Bone marrow (tissue), 2 donors: ENCODE data around the gene LAMC2.

ENCODE experiments used
- DNase-seq, 2 donors: peaks; one replicate each; lab custom pipeline; 2025; lab: John Stamatoyannopoulos, UW

Gene LAMC2

DNA sequence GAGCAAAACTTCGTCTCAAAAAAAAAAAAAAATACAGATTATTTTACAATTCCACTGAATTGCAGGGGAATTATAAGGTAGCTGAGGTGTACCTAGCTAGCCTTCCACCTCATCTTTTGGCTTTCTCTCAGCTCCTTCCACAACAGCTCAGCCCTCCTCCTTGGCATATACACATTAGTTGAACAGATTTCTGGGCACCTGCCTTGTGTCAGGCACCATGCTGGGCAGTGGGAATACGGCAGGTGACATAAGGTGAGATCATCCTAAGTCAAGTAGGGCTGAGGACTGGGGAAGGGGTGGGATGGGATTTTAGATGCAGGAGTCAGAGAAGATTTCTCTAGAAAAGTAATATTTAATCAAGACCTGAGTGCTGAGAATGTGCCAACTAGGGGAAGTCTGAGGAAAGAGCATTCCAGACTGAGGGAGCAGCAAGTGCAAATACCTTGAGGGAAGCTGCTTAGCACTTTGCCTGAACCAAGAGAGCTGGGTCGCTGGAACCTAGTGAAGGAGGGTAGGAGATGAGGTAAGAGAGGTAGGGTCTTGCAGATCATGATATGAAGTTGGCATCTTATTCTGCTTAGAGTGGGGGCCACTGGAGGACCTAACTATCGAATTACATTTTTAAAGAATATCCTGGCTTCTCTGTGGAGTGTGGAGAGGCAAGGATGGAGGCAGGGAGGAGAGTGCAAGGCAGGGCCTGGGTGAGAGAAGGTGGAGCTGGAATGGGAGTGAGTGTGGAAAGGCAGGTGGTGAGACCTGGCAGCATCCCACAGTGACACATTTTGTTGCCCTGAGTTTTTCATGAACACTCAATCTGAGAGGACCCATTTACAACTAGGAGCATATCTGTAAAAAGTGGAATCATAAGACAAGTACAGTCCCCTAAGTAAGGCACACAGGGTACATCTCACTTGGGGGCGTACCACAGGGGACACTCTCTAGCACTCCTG lies 28.2 kb downstream of the LAMC2 start:
- no peak for DNase-seq

DNA sequence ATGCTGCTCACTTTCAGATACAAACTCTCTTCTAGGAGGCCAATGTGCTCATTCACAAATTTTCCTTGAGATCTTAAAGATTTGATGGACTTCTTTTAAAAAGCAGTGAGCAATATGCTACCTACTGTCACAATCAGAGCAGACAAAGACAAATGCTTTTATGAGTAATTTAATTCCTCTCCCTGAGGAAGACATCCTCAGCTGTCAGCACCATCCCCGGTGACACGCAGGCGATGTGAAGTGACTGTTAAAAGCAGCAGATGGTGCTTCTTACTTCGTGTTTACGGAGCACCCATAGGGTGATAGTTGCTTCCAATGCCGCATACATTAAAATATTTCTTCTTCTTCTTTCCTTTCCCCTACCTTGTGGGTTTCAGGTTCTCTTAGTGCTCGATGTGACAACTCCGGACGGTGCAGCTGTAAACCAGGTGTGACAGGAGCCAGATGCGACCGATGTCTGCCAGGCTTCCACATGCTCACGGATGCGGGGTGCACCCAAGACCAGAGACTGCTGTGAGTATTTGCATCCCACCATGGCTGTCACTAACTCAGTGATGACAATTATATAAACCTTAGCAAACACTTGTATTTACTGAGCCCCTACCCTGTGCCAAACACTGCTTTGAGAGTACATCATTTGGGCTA lies 29.1 kb downstream of the LAMC2 start:
- DNase-seq: no peak

DNA sequence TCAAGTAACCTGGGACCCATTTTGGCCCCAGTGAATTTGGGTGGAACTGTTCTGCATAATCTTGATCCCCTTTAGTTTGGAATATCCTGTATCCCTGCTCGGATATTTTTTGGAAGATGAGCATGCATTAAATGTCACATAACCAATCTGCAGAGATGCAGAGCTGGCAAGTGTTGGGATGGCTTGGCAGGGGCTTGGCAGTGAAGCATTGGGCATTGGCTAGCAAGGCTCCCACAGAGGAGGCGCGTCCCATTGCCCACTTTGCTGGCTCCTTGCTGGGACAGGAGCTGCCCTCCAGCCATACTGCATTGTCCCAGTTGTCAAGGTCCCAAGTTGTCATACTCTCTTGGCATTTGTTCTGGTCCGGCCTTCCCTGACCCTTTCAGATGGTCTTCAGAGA lies 29.9 kb downstream of the LAMC2 start:
- no peak for DNase-seq

DNA sequence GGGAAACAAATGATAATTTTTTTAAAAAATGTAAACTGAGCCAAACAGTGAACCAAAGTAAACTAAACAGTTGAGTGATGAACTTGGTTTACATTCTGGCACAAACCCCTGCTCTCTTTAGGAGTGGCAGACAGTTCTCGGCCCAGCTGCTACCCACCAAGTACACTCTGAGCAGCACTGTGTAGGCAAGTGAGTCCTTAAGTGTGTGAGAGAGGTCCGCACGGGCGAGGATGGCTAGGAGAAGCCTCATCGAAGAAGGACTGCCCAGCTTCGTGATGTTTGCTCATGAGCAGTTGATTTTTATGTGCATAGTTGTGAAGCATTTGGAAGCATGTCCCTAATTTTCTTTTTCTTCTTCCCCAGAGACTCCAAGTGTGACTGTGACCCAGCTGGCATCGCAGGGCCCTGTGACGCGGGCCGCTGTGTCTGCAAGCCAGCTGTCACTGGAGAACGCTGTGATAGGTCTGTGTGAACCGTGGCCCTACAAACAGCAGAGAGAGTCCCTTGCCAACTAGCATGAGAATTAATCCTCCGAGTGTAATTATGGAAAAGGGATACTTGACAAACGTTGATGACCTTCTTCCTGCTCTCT lies 32.1 kb downstream of the LAMC2 start:
- DNase-seq: no peak

DNA sequence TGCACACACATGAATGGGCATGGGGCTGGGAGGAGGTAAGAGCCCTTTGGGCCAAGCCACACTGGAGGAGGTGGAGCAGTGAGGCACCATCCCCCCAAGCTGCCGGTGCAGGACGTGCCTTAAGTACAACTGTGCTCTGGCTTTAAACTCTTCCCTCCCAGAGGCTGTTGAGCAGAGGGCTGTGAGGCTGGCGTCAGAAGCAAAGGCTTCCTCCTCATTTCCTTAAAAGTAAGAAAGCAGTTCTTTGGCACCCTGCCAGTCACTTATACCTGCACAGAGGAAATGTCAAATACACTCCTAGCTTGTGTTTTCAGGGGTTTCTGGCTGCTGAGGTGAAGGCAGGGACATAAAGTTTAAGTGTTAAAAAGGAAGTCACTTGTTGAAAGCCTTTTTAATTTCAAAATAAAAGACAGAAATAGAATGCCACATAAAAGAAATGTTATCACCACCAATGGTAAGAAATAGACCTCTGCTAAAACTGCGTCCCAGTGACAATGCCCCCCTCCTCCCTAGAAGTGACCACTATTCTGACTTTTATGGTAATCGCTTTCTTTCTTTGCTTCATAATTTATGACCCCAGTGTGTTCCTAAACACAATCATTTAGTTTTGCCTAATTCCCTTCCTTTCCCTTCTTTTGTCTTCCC lies 33.0 kb downstream of the LAMC2 start:
- DNase-seq: no peak

DNA sequence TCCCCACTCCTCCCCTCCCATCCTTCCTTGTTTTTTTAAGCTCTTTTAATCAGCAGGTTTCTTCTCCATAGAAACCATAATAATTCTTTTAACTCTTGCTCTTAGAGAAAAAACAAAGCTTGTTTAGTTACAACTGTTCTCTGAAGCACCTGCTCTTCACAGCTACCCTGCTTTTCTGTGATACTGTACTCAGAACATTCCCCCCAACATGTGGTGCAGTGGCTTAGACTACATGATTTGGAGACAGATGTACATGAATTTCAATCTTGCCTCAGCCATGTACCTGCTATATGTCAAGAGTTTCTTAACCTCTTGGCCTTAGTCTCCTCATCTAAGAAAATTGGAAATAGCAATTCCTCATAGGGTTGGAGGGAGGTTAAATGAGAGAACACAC lies 33.5 kb downstream of the LAMC2 start:
- no peak for DNase-seq

DNA sequence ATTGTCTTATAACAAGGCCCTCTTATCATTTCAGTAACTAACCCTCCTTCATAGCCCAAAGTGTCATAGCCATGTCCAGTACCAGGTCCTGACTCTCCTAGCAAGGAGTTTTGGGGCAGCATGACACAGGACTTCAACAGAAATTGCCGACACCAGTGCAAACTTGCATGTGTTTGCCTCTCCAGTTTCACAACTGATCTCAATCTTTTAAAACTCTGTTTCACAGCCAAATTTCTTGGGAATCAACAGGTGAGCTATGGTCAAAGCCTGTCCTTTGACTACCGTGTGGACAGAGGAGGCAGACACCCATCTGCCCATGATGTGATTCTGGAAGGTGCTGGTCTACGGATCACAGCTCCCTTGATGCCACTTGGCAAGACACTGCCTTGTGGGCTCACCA lies 36.8 kb downstream of the LAMC2 start:
- DNase-seq: no peak

DNA sequence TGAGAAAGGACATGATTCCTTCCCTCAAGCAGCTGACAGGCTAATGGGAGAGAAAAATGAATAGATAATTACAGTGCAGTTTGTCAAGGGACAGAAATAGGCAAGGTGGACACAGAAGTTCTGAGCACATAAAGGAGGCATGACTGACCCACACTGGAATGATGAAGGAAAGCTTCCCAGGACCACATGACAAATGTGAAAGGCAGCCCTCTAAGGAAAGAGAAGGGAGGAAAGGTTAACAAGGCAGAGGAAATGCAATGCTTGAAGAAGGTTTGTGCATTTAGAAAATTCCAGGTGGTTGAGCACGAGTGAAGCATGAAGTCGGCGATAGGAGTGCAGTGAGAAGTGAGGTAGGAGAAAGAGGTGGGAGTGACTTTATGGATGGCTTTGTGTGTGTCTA lies 37.4 kb downstream of the LAMC2 start:
- no peak for DNase-seq

DNA sequence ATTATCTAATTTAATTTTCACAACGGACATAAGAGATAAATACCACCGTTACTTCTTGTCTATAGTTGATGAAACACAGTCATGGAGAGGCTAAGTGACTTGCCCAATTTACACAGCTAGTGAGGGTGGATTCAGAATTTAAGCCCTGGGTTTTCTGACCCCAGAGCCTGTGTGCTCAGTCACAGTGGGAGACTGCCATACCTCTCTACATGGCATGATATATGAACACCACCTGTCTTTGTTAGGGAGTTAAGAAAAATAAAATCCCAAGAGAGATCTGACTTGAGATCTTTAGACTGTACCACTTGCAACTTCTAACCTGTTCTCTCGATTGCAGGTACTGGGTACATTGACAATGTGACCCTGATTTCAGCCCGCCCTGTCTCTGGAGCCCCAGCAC lies 40.3 kb downstream of the LAMC2 start:
- DNase-seq: no peak

DNA sequence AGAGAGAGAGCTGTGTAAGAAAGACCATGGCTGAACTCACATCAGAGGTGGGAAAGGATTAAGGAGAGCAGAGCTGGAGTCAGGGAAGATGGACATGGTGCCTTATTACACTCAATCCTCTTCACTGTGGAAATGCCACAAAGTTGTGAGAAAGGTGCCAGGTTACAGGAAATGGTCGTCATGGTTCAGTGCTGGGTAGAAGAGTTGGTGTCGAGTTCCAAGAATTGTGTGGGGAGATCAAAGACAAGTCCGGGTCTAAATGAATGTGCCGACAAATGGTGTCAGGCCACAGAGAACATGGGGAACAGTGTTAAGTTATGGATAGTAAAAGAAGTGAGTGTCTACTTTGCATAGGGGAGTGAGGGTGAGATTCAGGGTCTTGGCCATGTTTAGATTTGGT lies 40.9 kb downstream of the LAMC2 start:
- DNase-seq: no peak

DNA sequence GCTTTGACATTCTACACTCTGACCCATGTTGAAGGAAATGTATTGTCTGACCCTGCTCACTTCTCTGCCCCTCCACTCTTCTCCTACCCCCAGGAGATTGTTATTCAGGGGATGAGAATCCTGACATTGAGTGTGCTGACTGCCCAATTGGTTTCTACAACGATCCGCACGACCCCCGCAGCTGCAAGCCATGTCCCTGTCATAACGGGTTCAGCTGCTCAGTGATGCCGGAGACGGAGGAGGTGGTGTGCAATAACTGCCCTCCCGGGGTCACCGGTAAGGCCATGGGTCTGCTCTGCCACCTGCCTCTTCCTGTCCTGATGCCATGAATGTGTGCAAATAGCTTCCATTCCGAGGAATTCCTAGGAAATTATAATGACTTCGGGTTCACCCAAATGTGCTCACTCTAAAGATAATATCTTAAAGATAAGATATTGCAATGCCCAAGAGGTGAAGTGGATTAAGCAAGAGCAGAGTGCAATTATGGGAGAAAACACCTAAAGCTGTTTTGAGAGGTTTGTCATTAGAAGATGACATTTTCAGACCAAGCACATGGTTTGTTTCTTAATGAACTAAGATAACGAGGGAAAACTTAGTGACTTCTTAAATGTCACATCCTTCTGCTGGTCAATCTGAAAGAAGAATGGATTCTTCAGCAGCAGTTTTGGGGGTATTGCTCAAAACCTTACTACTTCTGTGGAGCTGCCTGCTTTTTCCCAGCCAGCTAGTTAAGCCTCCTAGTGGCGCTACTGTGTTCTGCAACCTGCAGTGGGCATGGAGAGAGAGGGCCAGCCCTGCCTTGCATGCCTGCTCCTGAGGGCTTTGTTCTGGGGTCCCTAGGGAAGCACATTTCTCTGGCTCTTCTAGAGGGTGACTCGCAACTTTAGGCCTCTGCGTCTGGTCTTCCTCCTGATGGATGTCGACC lies 41.6 kb downstream of the LAMC2 start:
- DNase-seq: no peak

DNA sequence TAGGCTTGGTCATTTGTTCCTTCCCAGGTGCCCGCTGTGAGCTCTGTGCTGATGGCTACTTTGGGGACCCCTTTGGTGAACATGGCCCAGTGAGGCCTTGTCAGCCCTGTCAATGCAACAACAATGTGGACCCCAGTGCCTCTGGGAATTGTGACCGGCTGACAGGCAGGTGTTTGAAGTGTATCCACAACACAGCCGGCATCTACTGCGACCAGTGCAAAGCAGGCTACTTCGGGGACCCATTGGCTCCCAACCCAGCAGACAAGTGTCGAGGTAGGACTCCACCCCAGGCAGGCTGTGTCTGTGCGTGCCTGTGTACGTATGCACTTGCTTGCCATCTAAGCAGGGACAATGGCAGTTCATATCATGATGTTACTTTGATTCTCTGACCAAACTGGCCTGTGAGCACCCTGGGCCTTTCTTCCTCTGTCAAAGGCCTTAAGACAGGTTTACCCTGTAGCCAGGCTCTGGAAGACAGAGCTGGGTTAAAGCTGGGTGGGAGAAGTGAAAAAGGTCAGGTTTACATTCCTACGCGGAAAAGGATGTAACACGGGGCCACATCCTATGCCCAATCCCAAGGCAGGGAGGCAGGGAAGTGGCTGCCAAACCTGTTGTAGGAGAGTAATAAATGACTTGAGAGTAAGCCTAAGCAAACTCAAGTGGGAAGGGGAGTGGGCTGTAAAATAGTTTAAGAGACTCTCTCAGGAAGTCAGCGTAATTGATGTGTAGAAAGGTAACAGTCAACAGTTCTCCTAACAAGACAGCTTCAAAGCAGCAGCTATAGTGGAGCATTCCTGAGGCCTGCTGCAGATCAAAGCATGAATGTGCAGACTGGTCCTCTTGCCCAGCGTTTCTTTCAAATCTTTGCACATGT lies 42.5 kb downstream of the LAMC2 start:
- no peak for DNase-seq

DNA sequence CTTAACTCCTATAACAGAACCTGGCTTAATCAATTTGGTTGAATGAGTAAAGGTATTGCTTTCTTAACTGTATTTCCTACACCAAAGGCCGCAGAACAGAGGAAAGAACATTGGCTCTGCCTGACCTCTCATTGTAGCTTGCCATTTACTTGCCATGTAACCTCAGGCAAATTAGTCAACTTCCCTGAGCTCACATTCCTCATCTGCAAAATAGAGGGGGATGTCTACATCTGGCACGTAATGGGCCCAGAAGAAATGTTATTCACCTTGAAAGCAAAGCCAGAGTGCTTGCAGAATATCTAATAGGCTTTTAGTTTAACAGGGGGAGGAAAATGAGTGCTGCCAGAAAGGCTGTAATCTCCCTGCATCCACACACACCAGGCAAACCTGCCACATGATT lies 44.3 kb downstream of the LAMC2 start:
- no peak for DNase-seq

DNA sequence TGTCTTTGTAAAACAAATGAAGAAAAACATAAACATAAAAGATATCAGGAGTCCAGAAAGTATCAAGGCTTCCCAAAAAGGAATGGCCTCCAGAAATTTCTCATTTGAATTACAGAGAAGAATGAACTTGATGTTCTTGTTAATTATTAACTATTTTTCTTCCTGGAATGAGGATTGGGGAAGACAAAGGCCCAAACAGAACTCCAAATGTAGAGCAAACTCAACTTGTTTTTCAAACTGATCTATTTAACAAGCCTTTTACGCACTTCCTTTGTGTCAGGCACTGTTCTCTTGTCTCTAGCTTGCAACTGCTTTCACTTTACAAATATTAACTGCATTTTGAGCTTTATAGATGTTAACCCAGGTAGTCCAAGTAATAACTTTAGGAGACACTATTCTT lies 45.5 kb downstream of the LAMC2 start:
- no peak for DNase-seq

DNA sequence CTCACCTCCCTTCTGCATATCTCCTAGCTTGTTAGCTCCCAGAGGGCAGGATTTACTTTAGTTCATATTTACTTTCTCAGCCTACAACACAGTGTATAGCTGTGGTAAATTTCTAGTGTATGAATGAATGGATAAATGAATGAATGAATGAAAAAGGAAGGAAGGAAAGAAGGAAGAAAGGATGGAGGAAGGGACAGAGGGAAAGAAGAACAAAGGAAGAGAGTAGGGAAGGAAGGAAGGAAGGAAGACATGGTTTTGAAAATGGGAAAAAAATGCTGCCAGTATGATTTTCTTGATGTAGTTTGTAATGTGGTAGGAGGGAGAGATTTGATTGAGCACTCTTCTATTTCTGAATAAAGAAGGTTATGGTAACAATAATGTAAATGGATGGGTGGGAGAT lies 47.0 kb downstream of the LAMC2 start:
- no peak for DNase-seq

DNA sequence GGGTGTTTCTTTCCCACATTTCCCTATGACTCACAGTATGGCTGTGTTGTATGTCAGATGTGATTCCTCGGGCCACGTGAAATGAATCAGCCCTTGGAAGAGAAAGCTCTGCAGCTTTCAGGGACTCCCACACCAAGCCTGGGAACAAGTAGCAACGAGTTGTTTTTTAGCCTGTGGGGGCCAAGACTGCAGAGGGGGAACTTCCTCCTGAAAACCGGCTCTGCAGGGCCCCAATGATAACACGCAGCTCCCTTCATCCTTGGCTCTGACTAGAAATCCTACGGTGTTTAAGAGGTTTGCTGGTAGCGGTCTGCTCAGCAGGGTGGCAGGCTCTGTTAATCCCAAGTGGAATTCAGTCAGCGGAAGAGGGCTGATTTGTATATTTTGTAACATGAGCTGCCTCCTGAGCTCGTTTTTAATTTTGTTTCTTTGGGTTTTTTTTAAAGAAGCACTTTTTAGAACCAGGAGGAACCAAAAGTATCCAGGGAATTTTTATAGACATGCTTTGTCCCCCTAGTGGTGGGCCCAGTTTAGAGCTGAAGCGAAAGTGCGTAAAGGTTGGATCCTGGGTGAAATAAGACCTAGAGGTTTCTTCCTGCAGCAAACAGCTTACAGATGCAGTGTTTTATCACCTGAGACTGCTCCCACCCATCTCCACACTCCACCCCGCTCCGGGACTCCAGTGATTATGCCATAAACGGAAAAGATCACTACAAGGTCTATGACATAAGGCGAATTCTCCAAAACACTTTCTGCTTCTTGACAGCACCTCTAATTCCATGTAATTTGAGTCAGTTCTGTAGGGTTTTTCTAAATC lies 48.8 kb downstream of the LAMC2 start:
- DNase-seq: no peak

DNA sequence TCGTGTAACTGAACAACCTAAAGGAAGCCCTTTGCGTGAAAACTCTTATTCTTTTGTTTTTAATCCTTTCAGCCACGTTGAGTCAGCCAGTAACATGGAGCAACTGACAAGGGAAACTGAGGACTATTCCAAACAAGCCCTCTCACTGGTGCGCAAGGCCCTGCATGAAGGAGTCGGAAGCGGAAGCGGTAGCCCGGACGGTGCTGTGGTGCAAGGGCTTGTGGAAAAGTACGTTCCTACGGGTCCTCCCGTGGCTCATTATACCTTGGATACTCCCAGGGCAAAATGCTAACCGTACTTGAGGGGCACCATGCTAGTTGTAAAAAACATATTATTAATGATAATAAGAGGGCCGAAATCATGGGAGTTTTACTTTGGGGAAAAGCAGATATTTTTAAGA lies 49.4 kb downstream of the LAMC2 start:
- DNase-seq: no peak

DNA sequence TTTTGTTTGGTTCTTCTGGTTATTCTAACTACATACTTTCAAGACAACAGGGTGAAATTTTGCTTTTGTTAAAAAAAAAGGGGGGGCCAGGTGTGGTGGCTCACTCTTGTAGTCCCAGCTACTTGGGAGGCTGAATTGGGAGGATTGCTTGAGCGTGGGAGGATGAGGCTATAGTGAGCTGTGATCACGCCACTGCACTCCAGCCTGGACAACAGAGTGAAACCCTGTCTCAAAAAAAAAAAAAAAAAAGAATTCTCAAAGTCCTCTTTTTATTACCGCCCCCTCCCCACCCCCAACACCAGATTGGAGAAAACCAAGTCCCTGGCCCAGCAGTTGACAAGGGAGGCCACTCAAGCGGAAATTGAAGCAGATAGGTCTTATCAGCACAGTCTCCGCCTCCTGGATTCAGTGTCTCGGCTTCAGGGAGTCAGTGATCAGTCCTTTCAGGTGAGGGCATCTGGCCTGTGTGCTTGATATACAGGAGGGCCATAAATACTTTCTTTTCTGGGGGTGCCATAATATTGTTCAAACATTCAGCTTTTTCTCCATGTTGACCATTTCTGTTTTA lies 50.2 kb downstream of the LAMC2 start:
- no peak for DNase-seq

DNA sequence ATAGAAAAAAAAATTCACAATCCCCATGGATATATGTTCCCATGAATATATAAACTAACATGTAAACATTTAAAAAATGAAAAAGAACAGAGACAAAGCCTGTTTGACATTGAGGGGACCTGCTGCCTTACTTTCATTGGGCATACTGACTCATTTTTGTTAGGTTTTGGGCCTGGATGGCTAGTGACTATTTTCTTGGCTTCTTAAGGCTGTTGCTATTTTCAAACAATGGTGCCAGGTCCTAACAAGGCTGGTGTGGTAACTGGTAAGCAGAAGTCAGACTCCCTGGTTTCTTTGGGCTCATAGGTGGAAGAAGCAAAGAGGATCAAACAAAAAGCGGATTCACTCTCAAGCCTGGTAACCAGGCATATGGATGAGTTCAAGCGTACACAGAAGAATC lies 51.0 kb downstream of the LAMC2 start:
- no peak for DNase-seq
